ENCODE measurements around the gene PPP1R15A.
A peak's percentile ranks its signal among the peaks of the same experiment; 100 is the strongest.

Gene PPP1R15A

GRCh38 chr19:48833049-48833448, 39.2 kb upstream of the PPP1R15A start:
- Histone ChIP-seq H3K4me2 (ENCODE audit: low read length) (no peak overlapping the region), H2AFZ (no peak overlapping the region), H3K4me1 (no peaks in the 10 kb centered on the region), H3K79me2 (no peaks in the 10 kb centered on the region), H3K9me3 (ENCODE audit: control insufficient read depth, low read length) (no peaks in the 10 kb centered on the region), H3K9ac (no peak overlapping the region), H3K4me3 (ENCODE audit: low read depth, low read length) (no peak overlapping the region), H3K36me3 (ENCODE audit: control insufficient read depth, insufficient read depth, low read length) (no peaks in the 10 kb centered on the region), H3K27ac (no peak overlapping the region), H3K27me3 (ENCODE audit: control insufficient read depth, insufficient read depth, low read length) (no peaks in the 10 kb centered on the region)
- TF ChIP-seq, protein P1, sequence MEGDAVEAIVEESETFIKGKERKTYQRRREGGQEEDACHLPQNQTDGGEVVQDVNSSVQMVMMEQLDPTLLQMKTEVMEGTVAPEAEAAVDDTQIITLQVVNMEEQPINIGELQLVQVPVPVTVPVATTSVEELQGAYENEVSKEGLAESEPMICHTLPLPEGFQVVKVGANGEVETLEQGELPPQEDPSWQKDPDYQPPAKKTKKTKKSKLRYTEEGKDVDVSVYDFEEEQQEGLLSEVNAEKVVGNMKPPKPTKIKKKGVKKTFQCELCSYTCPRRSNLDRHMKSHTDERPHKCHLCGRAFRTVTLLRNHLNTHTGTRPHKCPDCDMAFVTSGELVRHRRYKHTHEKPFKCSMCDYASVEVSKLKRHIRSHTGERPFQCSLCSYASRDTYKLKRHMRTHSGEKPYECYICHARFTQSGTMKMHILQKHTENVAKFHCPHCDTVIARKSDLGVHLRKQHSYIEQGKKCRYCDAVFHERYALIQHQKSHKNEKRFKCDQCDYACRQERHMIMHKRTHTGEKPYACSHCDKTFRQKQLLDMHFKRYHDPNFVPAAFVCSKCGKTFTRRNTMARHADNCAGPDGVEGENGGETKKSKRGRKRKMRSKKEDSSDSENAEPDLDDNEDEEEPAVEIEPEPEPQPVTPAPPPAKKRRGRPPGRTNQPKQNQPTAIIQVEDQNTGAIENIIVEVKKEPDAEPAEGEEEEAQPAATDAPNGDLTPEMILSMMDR (IDR thresholded peaks at IDR 0.05): no peak

GRCh38 chr19:48833977-48834376, 38.2 kb upstream of the PPP1R15A start:
- Histone ChIP-seq H3K27me3 (ENCODE audit: control insufficient read depth, insufficient read depth, low read length) (no peaks in the 10 kb centered on the region), H3K4me2 (ENCODE audit: low read length) (no peak overlapping the region), H3K36me3 (ENCODE audit: control insufficient read depth, insufficient read depth, low read length) (no peaks in the 10 kb centered on the region), H3K9me3 (ENCODE audit: control insufficient read depth, low read length) (no peaks in the 10 kb centered on the region), H2AFZ (no peak overlapping the region), H3K79me2 (no peaks in the 10 kb centered on the region), H3K9ac (no peak overlapping the region), H3K4me1 (no peaks in the 10 kb centered on the region), H3K4me3 (ENCODE audit: low read depth, low read length) (no peak overlapping the region), H3K27ac (no peak overlapping the region)
- TF ChIP-seq, protein P1 (IDR thresholded peaks at IDR 0.05): no peak

- peak overlapping the region; percentile 91 for H3K4me3 ChIP-seq (ENCODE audit: low read depth, low read length)
- H3K27me3 ChIP-seq (ENCODE audit: control insufficient read depth, insufficient read depth, low read length): no peaks in the 10 kb centered on the region
- peak overlapping the region; percentile 93 for H2AFZ ChIP-seq
- H3K36me3 ChIP-seq (ENCODE audit: control insufficient read depth, insufficient read depth, low read length): no peaks in the 10 kb centered on the region
- TF ChIP-seq, protein P1 (IDR thresholded peaks at IDR 0.05): peak; percentile 93
- H3K9ac ChIP-seq: peak overlapping the region; percentile 70
- no peaks in the 10 kb centered on the region for H3K4me1 ChIP-seq
- H3K27ac ChIP-seq: peak overlapping the region; percentile 85
- H3K9me3 ChIP-seq (ENCODE audit: control insufficient read depth, low read length): no peaks in the 10 kb centered on the region
- peak overlapping the region; percentile 96 for H3K4me2 ChIP-seq (ENCODE audit: low read length)
- no peaks in the 10 kb centered on the region for H3K79me2 ChIP-seq
Observed at GRCh38 chr19:48835734-48836088, 36.5 kb upstream of the PPP1R15A start.

DNA sequence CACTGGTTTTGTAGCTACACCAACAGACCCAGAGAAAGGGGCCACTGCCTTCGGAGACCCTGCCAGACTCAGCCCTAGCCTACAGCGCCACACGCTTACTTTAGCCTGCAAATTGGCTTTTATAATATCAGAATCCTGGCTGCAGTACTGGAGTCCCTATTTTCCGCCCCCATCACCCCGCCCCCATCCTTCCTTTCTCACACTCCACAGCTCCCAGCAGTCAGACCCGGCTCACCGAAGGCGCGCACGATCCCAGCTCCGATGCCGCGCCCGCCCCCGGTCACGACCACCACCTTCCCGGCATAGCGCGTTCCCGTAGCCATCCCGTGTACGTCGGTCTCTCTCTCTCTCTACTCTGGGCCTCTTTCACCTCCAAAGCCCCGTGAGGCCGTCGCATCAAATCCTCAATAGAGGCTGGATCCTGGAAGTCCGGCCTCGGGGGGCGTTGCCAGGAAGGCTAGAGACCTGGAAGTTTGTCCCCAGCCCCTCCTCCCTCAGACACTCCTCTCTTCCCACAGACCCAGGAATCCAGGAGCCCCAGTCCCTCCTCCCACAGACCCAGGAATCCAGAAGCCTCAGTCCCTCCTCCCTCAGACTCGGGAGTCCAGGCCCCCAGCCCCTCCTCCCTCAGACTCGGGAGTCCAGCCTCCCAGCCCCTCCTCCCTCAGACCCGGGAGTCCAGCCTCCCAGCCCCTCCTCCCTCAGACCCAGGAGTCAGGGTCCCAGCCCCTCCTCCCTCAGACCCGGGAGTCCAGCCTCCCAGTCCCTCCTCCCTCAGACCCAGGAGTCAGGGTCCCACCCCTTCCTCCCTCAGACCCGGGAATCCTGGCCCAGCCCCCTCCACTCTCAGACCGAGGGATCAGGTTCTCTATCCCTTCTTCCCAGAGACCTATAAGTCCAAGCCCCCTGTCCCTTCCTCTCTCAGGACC, 35.9 kb upstream of the PPP1R15A start, which contains the start of gene HSD17B14:
Gene HSD17B14 (minus strand): TSS at position 403 of the 929 bp plus-strand sequence. CDS start 80 bp downstream, at position 323.
- Histone ChIP-seq H3K27me3 (ENCODE audit: control insufficient read depth, insufficient read depth, low read length) (no peaks in the 10 kb centered on the region), H3K9me3 (ENCODE audit: control insufficient read depth, low read length) (no peaks in the 10 kb centered on the region), H3K4me3 (ENCODE audit: low read depth, low read length) (peak within 1 kb of the TSS; percentile 91), H3K9ac (peak within 1 kb of the TSS; percentile 70), H3K36me3 (ENCODE audit: control insufficient read depth, insufficient read depth, low read length) (no peaks in the 10 kb centered on the region), H3K4me1 (no peaks in the 10 kb centered on the region), H3K79me2 (no peaks in the 10 kb centered on the region), H3K27ac (peak within 1 kb of the TSS; percentile 85), H3K4me2 (ENCODE audit: low read length) (peak within 1 kb of the TSS; percentile 96), H2AFZ (peak within 1 kb of the TSS; percentile 93)
- TF ChIP-seq, protein P1 (IDR thresholded peaks at IDR 0.05): no peak
